SH-SY5Y (cell line): ENCODE data around the gene MRGPRX2.

Experiments
- GATA2 ChIP-seq: IDR thresholded peaks from 2 replicates; pipeline ENCODE4 v1.6.1; 2011; ENCODE audit warnings: mild to moderate bottlenecking, low read depth, low read length
- GATA3 ChIP-seq: IDR thresholded peaks from 2 replicates; pipeline ENCODE4 v1.6.1; 2011; ENCODE audit warnings: low read depth, mild to moderate bottlenecking, low read length, moderate library complexity

The MRGPRX2 gene

GRCh38 chr11:19060629-19061028 is at the start of gene MRGPRX2:
Gene MRGPRX2, minus strand, starts transcription at chr11:19060717. Its CDS starts 4,315 bp downstream, at chr11:19056402.
- TF ChIP-seq GATA3: no peak
- TF ChIP-seq GATA2: no peak

- no peak for TF ChIP-seq GATA3
- no peak for TF ChIP-seq GATA2
Observed at GRCh38 chr11:19110295-19110694, 49.8 kb upstream of the MRGPRX2 start.

GRCh38 chr11:19107125-19107524 is 46.6 kb upstream of the MRGPRX2 start:
- no peak for TF ChIP-seq GATA3
- TF ChIP-seq GATA2: no peak

- no peak for TF ChIP-seq GATA3
- no peak for TF ChIP-seq GATA2
Observed at GRCh38 chr11:19105011-19105410, 44.5 kb upstream of the MRGPRX2 start.

GRCh38 chr11:19102521-19102900 is 42.0 kb upstream of the MRGPRX2 start:
- TF ChIP-seq GATA3: no peak
- TF ChIP-seq GATA2: no peak

- no peak for TF ChIP-seq GATA2
- no peak for TF ChIP-seq GATA3
Observed at GRCh38 chr11:19101796-19102520, 41.4 kb upstream of the MRGPRX2 start.

GRCh38 chr11:19100885-19101284 is 40.4 kb upstream of the MRGPRX2 start:
- no peak for TF ChIP-seq GATA3

- no peak for TF ChIP-seq GATA3
- TF ChIP-seq GATA2: no peak
Observed at GRCh38 chr11:19099093-19099492, 38.6 kb upstream of the MRGPRX2 start.

- no peak for TF ChIP-seq GATA2
- TF ChIP-seq GATA3: no peak
Observed at GRCh38 chr11:19094859-19095258, 34.3 kb upstream of the MRGPRX2 start.

- no peak for TF ChIP-seq GATA2
- no peak for TF ChIP-seq GATA3
Observed at GRCh38 chr11:19093976-19094375, 33.5 kb upstream of the MRGPRX2 start.

- TF ChIP-seq GATA3 (no peak), GATA2 (0 out of 2 replicates have a peak, but pooled peaks have one; percentile 10)
Observed at GRCh38 chr11:19092850-19093249, 32.3 kb upstream of the MRGPRX2 start.

GRCh38 chr11:19092342-19092741 is 31.8 kb upstream of the MRGPRX2 start:
- TF ChIP-seq GATA2 (no peak), GATA3 (no peak)

- TF ChIP-seq GATA3: no peak
- TF ChIP-seq GATA2: no peak
Observed at GRCh38 chr11:19091366-19091765, 30.8 kb upstream of the MRGPRX2 start.

GRCh38 chr11:19089421-19089820 is 28.9 kb upstream of the MRGPRX2 start:
- TF ChIP-seq GATA2: no peak
- no peak for TF ChIP-seq GATA3

- no peak for TF ChIP-seq GATA3
- no peak for TF ChIP-seq GATA2
Observed at GRCh38 chr11:19088791-19089190, 28.3 kb upstream of the MRGPRX2 start.

GRCh38 chr11:19087658-19088057 is 27.1 kb upstream of the MRGPRX2 start:
- TF ChIP-seq GATA2 (no peak), GATA3 (no peak)
